GM18873 (cell line): ENCODE data around the gene FAM168A.

ENCODE experiments used
- ATAC-seq: cut with Tn5 transposase; IDR thresholded peaks from one replicate; pipeline ENCODE4 v1.9.1; 2021; ENCODE audit warnings: mild to moderate bottlenecking, moderate library complexity, moderate number of reproducible peaks; ENCODE audit not compliant: unreplicated experiment, low FRiP score

Gene FAM168A

DNA sequence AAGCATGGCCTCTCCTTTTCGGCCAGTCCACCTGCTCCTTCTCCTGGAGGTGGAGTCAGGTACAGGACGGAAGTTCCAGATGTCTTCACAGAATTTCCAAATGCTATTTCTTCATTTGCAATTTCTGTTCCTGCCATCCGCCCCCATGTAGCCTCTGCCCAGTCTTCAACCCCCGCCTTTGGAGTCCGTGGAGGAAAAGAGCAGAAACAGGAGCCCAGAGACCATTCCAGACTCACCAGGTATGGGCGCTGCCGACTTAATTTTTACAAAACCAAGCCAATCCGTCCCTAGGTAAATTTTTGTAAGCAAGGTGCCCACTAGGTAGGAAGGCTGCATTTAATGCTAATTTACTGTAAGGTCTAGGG lies 192.8 kb downstream of the FAM168A start:
- no peak for ATAC-seq

DNA sequence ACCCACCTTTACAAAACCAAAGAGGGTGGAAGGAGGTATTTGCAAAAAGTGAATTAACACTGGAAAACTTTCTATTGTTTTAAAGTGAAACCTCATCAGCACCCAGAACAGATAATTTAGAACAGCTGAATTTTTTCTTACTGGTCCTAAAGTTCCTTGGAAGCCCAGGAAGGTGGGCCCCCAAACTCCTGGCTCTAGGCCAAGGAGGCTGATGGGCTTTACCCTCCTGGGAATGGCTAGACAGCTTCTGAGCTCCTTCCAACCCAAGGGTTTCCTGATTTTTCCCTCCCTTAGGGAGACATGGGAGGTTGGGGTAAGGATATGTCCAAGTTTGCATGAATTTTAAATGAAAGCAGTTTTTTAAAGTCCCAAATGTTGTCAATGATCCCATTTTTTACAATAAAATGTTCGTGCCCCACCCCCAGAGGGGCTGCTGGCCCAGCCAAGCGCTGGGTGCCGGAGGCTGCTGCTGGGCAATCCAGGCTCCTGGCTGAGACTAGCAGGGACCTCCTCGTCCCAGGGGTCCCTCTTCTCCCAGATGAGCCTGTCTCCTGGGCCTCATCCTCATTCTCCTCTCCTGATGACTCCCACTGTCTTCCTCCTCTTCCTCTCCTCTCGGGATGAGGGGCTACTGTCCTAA lies 193.3 kb downstream of the FAM168A start:
- no peak for ATAC-seq

DNA sequence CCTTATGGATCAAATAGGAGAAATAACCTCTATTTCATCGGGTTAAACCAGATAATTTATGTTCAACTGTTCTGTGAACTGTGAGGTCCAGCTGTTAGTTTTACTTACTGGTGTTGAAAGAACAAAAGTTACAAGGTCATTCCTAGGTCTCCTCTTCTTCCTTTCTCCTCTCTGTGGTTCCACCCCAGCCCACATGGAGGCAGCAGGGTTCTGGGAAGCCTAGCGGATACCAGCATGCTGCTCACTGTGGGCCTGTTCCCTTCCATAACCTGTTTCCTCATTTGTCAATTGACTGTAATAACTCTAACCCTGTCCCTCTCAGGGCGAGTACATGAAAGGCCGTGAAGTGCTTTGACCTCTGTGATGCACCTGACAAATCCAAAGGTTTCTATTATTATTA lies 193.9 kb downstream of the FAM168A start:
- no peak for ATAC-seq

DNA sequence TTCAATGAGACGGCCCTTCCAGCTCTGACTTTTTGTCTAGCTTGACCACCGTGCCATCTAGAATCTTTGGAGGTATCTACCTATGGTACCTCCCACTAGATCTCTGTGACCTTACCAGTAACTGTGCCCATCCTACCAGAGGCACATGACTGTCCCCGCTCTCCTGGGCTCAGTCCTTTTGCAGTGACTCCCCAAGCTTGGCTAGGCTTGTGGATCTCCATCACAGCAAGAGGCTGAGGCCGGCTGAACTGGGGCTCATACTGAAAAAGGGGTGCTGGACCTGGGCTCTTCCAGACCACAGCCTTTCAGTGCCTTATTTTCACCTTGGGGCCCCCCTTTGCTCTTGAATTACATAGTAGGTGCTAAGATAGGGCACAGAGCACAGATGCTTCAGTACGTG lies 194.4 kb downstream of the FAM168A start:
- no peak for ATAC-seq

DNA sequence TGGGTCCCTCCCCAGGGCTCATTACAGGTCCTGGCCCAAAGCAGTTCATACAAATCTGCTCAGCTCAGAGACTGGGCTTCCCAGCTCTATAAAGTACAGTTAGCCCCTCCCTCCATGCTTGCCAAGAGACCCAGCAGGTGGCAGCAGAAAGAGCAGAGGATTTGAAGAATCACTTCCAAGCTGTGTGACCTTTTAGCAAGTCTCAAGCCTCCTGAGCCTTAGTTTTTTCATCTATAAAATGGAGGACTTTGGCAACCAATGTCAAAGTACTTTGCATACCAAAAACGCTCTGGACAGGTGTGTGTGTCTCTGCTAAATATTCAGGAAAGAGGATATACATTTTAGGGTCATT lies 195.1 kb downstream of the FAM168A start:
- ATAC-seq: no peak

DNA sequence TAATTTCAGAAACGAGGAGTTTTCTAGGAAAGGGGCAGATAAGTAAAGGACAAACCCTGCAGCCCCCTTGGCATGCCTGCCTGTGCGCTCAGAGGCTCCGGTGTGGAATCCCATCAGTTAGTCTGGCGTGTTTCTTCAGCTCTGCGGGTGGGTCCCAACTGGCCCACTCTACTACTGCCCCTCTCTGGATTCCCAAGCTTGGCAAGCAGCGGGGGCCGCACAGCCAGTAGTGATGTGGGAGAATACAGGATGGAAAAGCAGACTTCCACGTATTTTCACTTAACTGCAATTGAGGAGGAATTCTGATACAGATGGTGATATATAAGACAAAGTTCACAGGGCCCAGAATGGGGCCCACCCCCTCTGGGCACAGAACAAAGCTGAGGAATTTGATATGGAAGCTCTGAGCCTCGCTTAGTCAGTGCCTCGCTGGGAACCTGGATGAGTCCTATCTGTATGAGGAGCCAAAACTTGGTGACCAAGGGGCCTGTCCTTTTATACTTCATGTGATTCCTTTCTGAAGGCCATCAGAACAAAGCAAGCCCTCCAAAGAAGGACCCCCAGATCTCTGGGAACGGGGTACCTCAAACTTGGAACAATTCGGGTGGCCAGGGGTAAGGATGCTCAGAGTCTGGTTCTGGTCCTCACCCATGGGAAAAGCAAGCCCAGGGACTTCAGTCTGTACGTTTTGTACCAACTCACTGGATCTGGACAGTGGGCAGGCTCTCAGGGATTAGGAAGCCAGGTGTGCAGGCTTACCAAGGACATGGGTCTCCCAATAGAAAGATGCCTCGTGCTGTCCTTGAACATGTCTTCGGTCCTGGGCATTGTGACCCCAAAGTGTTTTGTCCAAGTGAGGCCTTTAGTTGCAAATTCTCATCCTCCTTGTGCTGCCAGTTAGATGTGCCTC lies 195.7 kb downstream of the FAM168A start:
- no peak for ATAC-seq

DNA sequence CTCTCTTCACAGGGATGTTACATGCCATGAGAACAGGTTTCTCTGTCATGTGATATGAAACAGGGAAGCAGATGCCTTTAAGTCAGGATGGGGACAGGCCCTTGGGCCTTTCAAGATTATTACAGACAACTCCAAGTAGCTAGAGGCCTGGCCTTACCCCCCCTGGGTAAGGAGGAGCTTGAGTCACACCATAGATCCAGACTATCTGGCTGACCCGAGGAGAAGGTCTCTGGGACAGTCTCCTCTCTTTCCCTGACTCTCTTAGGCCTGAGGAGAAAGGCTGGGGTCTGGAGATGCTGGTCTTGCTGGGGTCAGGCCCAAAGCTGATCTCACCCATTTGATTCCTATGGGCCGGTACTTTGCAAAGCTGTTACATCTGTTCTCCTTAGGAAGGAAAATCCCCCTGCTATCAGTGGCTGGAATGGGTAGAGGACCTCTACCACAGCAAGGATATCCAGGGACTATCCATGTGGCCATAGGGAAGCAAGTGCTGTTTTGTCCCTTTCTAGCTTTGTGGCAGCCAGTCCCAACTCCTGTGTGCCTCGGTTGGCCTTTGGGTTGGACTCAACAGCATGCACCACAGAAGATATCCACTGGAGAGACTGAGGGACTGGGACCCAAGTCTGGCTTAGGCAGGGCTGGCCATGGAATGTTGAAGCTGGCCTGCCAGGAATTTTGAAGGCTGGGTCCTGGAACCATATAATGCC lies 196.5 kb downstream of the FAM168A start:
- no peak for ATAC-seq

DNA sequence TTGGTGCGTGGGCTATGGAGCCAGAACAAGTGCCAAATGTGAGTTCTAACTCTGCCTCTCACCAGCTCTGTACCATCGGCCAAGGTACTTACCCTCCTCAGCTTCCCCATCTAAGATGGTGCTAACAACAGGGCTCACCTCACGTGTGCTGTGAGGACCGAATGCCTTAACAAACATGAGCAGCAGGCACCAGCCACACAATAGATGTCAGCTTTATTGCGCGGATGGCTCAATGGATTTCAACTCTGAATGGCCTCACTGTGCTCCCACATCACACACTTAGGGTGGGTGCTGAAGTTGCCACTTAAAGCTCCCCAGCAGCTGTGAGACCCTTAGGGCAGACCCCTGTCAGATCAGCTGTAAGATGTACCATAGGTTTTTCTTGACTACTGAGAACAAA lies 197.6 kb downstream of the FAM168A start:
- ATAC-seq: no peak

DNA sequence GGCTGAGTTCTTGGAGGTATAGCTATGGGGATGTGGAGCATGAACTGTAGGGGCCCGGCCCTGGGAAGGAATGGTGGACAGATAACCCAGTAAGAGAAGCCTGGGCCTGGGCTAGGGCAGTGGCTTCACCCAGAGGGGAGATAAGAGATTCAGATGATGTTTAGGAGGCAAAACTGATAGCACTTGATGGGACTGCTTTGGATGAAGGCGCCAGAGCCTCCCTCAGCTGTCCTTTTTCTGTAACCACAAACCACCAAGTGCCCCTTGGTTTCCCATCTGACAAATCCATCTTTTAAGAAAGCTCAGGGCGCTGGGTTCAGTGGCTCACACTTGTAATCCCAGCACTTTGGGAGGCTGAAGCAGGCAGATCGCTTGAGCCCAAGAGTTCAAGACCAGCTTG lies 198.3 kb downstream of the FAM168A start:
- no peak for ATAC-seq

DNA sequence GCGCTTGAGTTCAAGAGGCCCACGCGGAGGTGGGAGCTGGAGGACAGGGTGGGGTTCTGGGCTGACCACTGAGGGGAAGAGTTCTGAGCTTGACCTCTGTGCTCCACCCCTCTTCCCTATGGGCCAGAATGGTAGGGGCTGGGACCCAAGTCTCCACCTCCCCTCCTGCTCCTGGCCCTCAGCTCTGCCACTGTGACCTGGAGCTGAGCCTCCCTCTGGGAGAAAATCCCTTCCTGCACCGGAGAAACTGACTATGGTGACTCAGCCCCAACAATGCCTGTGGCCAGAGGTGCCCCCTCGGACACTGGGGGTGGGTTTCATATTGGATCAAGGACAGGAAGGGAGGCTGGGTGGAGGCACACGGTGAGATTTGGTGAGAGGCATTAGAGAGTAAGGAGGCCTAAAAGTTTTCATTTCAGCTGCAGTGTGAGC lies 198.7 kb downstream of the FAM168A start:
- ATAC-seq: no peak

DNA sequence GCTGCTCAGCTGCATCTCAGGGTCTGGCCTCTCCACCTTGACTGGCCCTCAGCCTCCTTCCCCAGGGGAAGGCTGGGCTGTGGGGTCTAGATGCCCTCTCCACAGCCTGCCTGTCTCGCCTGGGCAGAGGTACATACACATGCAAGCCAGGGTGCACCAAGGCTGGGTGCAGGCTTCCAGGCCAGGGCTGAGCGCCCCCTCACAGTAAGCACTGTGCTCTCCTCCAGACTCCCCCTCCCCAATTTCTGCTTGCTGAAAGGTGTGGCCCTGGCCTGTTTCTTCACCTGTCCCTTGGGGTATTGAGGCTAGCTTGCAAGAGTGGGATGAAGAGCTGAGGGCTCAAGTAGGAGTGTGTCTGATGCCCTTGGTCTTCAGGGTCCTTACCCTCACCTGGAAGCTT lies 199.2 kb downstream of the FAM168A start:
- no peak for ATAC-seq

DNA sequence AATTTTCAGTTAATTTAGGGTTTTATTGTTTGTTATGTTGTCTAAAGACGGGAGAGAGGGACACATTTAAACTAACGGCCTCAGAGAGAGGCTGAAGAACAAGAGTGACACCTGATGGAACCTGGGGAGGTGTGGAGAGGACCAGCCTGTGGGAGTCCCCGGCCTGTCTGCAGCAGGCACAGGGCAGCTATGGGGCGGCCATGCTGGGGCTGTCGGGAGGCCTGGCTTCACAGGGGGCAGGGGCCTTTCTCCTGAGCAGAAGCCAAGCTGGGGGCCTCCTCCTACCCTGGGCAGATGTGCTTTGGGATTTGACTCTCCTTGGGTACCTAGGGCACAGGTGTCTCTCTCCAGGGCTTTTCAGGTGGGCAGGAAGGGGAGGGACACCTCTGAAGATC lies 199.8 kb downstream of the FAM168A start:
- no peak for ATAC-seq

DNA sequence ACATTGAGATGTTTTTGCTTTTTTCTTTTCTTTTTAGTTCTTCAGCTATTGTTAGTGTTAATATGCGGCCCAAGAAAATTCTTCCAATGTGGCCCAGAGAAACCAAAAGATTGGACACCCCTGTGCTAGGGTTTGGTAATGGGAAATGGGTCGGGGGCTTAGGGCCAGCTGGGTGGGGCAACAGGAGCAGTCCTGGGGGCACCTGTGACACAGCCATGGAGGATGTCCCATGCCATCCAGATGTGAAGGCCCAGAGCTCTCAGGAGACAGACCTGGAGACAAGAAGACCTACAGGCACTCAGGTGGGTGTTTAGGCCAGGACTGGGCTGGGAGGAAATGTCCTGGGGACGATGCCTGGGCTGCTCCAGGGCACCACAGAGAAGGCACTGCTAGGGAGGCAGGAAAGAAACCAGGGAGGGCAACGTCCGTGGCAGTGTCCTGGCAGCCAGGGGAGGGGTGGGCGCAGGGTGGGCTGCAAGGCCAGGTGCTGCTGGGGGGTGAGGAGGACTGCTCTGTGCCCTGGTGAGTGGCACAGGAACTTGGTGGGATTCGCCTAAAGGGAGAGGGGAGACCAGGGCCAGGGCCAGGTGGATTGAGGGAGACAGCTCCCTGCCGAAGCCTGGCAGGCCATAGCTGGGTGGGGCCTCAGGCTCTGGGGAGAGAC lies 200.3 kb downstream of the FAM168A start:
- no peak for ATAC-seq

DNA sequence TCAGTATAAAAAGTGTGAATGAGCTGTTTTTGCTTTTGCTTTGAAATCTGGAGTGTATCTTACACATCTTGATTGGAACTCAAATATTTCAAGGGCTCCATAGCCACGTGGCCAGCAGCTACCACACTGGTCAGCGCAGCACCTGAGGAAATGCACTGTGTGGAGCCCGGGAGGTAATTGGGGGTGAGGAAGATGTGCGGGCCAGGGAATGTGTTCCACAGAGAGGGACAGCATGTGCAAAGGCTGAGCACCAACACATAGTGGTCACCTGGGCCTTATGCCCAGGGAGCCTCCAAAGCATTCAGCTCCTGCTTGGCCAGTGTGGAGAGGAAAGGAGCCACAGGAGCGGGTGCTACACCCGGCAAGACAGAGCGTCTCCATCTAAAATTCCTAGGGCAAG lies 200.9 kb downstream of the FAM168A start:
- no peak for ATAC-seq

DNA sequence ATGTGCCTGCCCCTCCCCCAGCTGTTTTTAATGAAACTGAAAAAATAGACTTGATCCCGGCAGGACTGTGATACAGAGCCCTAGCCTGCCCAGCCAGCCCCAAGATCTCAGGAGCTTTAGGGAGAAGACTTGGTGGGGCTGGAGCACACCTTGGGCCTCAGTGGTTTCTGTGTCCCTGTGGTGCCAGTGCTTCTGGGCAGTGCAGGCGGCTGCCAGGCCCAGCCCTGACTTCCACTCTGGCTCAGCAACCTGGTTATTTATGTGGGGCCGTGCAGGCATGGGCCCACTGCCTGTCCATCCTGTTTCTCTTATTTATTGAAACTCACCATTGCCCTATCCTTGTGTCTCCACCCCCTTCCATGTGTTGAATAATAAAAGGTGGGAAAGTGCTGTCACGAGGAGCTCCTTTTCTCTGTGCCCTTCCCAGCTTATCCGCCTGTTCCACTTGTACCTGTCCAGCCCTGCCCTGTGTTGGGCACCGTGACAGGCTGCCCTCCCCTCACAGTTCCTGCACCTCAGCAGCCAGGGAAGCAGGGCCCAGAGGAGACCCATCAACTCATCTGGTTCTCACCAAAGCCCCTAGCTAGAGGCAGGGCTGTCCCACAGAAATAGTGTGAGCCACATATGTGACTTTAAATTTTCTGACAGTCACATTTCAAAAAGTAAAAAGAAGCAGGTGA lies 201.5 kb downstream of the FAM168A start:
- ATAC-seq: no peak

DNA sequence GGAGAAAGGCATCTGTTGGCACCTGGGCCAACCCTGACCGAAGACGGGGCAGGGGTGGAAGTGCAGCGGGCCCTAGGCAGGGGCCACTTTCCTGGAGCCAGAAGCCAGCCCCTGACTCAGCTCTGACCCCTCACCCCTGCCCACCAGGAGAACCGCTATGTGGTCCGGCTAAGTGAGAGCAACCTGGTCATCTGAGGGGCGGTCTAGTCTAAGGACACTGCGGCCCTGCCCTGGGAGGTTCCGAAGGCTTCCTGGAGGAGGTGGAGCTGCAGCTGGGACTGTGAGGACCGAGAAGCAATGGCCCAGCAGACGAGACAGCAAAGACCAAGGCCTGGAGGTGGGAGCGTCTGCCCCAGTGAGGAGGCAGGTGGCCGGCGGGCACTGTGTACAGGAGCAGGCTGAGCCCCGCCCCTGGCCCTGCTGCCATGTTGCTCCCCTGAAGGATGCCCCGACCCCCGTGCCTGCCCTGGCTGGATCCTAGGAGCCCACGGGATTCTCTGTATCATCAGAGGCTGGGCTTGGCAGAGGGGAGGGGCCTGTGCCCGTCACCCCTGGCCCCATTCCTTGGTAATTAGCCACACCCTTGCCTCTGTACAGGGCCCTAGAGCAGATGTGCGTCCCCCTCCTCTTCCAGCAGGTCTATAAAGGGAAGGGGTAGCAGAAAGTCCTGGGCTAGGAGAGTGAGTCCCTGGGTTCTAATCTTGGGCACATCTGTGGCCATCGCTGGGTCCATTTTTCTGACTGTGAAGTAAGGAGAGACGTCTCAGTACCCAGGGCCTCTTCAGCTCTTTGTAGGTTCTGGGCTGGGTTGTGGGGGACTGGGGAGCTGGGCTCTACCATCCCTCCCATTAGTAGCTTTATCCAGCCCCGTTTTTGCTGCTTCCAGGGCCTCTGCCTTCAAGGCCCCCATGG lies 202.4 kb downstream of the FAM168A start:
- no peak for ATAC-seq

DNA sequence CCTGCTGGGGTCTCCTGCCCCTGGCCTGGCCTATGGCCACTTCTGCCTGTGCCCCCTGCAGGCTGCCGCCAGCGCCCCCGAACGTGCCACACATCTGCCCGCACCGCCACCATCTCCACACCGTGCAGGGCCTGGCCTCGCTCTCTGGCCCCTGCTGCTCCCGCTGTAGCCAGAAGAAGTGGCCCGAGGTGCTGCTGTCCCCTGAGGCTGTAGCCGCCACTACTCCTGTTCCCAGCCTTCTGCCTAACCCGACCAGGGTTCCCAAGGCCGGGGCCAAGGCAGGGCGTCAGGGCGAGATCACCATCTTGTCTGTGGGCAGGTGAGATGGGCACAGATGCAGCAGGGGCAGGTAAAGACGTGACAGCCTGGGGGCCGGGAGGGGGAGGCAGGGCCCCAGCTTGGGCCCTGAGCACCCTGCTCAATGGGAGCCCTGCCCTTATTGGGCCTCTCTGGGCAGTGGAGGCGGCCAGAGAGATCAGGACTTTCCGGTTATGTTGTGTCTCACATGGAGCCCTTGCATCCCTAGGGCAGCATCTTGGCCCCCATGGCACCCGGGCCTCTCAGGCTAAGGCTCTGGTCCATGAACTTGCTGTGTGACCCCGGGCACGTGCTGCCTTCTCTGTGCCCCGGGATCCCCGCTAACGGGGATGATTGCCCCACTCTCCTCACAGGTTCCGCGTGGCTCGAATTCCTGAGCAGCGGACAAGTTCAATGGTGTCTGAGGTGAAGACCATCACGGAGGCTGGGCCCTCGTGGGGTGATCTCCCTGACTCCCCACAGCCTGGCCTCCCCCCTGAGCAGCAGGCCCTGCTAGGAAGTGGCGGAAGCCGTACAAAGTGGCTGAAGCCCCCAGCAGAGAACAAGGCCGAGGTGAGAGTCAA lies 203.3 kb downstream of the FAM168A start:
- ATAC-seq: no peak
